Peyer's patch (tissue), 4 donors: ENCODE data around the gene CLEC16A.

Experiments
- CTCF ChIP-seq, 6 experiments: fragments of 450-650 bp in 4 of 6; fragments of 200-600 bp in 2 of 6; sonication (generic) in 1 of 6; IDR thresholded peaks; one replicate each; pipeline ENCODE4 v1.5.1; 2017 to 2019; ENCODE audit warnings: antibody characterized with exemption in 6 of 6, mild to moderate bottlenecking in 3 of 6, moderate library complexity in 1 of 6
- POLR2A ChIP-seq, 2 donors: fragments of 450-650 bp; IDR thresholded peaks; one replicate each; pipeline ENCODE4 v1.5.1; 2017; ENCODE audit warnings: antibody characterized with exemption in 2 of 2, mild to moderate bottlenecking in 2 of 2, moderate library complexity in 2 of 2

GRCh38 chr16:11017499-11017898 lies 73.1 kb downstream of the CLEC16A start:
- TF ChIP-seq CTCF (IDR thresholded peaks at IDR 0.05) (no peak), POLR2A (IDR thresholded peaks at IDR 0.05) (no peak)
